NT2/D1 (cell line): Measurements from ENCODE around the gene STAB1.

ENCODE experiments used
- DNase-seq: peaks from one replicate; pipeline ENCODE4 v3.0.0-alpha.2; 2011; ENCODE audit warnings: low read depth, low spot score
- H3K27me3 ChIP-seq: 2 replicates; pipeline ENCODE4 v1.6.0; 2011; ENCODE audit warnings: mild to moderate bottlenecking; ENCODE audit not compliant: insufficient read length, insufficient read depth
- H3K36me3 ChIP-seq: 2 replicates; pipeline ENCODE4 v1.6.1; 2011; ENCODE audit warnings: mild to moderate bottlenecking, low read length, mixed read lengths; ENCODE audit not compliant: insufficient read depth, insufficient read length
- H3K4me1 ChIP-seq: 2 replicates; pipeline ENCODE4 v1.5.1; 2011; ENCODE audit not compliant: insufficient read depth, insufficient read length
- H3K4me3 ChIP-seq: 2 replicates; pipeline ENCODE4 v1.5.1; 2011; ENCODE audit warnings: low read depth; ENCODE audit not compliant: insufficient read length
- H3K9ac ChIP-seq: 2 replicates; pipeline ENCODE4 v1.6.0; 2011; ENCODE audit warnings: low read depth; ENCODE audit not compliant: insufficient read length
- H3K9me3 ChIP-seq: 2 replicates; pipeline ENCODE4 v1.5.1; 2011; ENCODE audit warnings: mild to moderate bottlenecking, low read length; ENCODE audit not compliant: insufficient read depth
- SUZ12 ChIP-seq: IDR thresholded peaks from 2 replicates; pipeline ENCODE4 v1.6.1; 2011; ENCODE audit not compliant: insufficient read length, insufficient read depth; ENCODE audit errors: extremely low read depth
- YY1 ChIP-seq: IDR thresholded peaks from 2 replicates; pipeline ENCODE4 v1.6.1; 2011; ENCODE audit not compliant: insufficient read length, insufficient read depth
- ZNF274 ChIP-seq: IDR thresholded peaks from 2 replicates; pipeline ENCODE4 v1.6.1; 2011; ENCODE audit warnings: mild to moderate bottlenecking, low read depth, low read length

STAB1 gene

DNA sequence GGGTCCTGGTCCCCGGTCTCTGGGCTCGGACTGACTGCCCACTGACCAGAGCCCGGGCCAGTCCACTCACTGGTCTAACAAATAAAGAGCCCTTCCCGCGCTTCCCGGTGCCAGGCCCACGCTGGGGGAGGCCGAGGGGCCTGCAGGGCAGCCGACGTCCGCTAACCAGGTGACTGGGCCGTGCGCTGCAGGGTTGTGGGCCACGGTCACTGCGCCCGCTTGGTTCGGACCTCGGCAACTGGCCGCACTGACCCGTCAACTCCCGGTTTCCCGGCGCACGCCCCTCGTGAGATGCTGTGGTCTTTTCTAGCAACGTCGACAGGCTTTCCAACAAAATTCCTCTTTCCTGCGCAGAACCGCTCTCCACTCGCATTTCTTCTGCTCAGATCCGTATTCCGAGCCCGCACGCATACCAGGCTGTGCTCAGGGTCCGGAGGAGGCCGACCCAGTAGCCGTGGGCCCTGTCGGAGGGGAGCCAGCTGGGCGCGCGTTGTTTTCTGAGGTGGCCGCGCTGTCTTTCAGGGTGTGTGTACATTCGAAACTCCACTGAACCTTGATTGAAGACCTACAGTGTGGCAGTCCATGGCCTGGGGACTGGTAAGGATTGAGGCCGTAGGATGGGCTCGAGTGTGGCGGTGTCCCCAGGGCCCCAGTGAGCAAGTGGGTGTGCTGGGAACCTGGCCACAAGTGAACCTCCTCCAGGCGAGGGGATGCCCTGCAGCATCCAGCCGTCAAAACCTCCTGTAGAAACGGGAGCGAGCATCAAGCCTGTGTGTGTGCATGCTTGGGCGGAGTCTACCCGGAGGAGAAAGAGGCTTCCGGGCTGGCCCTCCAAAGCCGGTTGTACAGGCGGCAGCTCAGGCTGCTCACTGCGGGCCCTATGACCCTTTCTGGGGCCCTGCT lies 39.4 kb downstream of the STAB1 start:
- Histone ChIP-seq H3K4me1 (peaks cover 17% of the 10 kb centered on the region), H3K9ac (peak overlapping the region; percentile 83), H3K36me3 (peaks cover 50% of the 10 kb centered on the region), H3K4me3 (peak overlapping the region; percentile 54), H3K27me3 (no peaks in the 10 kb centered on the region), H3K9me3 (no peaks in the 10 kb centered on the region)
- TF ChIP-seq ZNF274 (no peak), YY1 (no peak), SUZ12 (no peak)
- DNase-seq, result no peak

DNA sequence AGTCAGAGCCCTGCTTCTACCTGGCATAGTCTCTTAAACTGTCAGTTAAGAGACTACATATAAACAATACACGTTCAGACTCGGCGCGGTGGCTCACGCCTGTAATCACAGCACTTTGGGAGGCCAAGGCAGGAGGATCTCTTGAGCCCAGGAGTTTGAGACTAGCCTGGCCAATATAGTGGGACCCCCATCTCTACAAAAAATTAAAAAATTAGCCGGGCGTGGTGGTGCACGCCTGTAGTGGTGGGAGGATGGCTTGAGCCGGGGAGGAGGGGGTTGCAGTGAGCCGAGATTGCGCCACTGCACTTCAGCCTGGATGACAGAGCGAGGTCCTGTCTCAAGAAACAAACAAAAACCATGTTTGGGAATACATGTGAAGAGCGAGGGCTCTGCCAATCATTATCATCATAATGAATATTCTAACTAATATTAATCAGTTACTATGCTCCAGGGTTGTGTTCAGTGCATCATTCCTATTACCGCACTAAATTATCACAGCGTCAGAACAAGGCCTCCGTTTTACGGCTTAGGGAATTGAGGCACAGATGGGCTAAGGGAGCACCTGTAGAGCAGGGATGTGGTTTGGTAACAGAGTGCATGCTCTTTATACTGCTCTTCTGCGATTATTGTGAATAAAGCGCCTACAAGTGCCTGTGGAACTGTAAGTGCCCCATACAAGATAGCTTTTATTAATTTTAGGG lies 40.4 kb downstream of the STAB1 start:
- TF ChIP-seq ZNF274, result no peak
- Histone ChIP-seq H3K27me3 (no peaks in the 10 kb centered on the region), H3K9me3 (no peaks in the 10 kb centered on the region), H3K4me1 (peaks cover 17% of the 10 kb centered on the region), H3K9ac (no peak overlapping the region), H3K36me3 (peaks cover 45% of the 10 kb centered on the region), H3K4me3 (no peak overlapping the region)
- no peak for DNase-seq

DNA sequence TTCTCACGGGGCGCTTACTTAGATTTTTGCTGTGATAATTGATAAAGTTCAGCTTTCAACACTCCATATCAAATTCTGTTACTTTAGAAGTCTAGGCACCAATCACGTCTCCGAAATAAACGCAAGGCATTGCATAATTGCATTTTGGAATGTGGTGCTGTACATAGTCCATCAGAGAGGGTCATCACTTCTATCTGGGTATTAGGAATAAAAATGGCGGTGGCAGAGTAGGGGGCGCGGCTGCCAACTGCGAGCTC lies 40.9 kb downstream of the STAB1 start:
- TF ChIP-seq YY1, result peak; percentile 42
- TF ChIP-seq SUZ12, result no peak
- no peak for TF ChIP-seq ZNF274
- Histone ChIP-seq H3K4me3 (no peak overlapping the region), H3K9me3 (no peaks in the 10 kb centered on the region), H3K9ac (no peak overlapping the region), H3K36me3 (peaks cover 43% of the 10 kb centered on the region), H3K4me1 (peaks cover 17% of the 10 kb centered on the region), H3K27me3 (no peaks in the 10 kb centered on the region)
- DNase-seq, result no peak

DNA sequence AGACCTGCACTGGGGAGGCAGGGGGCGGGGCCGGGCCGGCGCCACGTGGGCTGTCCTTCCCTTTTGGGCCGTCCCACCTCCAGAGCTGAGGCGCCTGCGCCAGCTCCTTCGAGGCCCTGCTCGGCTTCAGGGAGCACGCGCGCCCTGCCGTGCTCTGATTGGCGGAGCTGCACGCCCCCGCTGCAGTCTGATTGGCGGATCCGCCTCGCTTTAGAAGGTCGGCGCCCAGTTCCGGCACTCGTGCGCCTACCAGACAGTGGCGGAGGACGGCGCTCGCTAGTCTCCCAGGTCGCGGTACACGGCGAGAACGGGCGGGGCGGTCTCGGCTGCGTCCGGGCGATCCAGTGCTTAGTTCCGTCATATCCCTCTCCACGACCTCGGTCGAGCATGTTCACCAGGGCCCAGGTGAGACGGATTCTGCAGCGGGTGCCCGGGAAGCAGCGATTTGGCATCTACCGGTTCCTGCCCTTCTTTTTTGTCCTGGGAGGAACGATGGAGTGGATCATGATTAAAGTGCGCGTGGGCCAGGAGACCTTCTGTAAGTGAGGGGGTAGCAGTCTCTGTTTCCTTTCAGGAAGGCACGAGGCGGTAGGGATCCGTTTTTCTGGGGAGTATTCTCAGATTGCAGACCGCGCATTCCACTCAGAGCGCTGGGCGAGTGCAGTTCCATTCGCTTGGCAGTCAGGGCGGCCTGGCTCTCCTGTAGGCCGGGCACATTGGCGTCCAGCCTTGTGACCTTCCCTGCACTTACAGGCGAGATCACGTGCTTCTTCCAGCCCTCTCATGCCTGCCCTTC lies 41.4 kb downstream of the STAB1 start, which contains the start of gene UQCC5:
TSS of gene UQCC5 (plus strand) at position 237 of the 796 bp plus-strand sequence. CDS start at position 388, 151 bp downstream.
- H3K4me1 ChIP-seq, result peaks cover 16% of the 10 kb centered on the region

DNA sequence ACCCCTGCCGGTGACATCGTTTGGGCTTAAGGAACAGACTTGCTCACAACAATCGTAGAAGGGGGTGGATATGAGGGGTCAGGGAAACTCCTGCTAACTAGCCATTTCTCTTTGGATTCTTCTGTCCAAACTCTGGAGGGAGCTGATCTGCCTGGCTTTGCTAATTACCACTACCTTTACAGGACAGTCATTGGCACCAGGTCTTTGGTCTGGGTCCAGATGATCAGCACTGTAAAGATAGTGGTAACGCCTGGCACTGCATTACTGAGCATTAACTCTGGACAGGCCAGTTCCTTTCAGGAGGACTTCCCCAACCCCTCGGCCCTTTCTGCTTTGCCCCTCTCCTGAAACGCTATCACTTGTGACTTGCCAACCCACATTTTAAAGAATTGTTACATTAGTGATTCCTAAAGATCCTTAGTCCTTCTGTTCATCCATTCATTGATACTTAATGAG lies 42.1 kb downstream of the STAB1 start:
- H3K4me1 ChIP-seq, result peaks cover 10% of the 10 kb centered on the region
- H3K9ac ChIP-seq, result peak overlapping the region; percentile 99
- H3K9me3 ChIP-seq, result no peaks in the 10 kb centered on the region
- no peaks in the 10 kb centered on the region for H3K27me3 ChIP-seq
- peaks cover 42% of the 10 kb centered on the region for H3K36me3 ChIP-seq
- DNase-seq, result no peak
- peak overlapping the region; percentile 97 for H3K4me3 ChIP-seq
- no peak for TF ChIP-seq YY1
- no peak for TF ChIP-seq ZNF274
- no peak for TF ChIP-seq SUZ12

More for the DNA sequence above, 41.4 kb downstream of the STAB1 start, which contains the start of gene UQCC5:
- peak; percentile 98 for DNase-seq
- H3K9ac ChIP-seq, result peak within 1 kb of the TSS; percentile 99
- peaks cover 43% of the 10 kb centered on the region for H3K36me3 ChIP-seq
- H3K9me3 ChIP-seq, result no peaks in the 10 kb centered on the region
- no peak for TF ChIP-seq YY1
- H3K4me3 ChIP-seq, result peak within 1 kb of the TSS; percentile 97
- H3K27me3 ChIP-seq, result no peaks in the 10 kb centered on the region

DNA sequence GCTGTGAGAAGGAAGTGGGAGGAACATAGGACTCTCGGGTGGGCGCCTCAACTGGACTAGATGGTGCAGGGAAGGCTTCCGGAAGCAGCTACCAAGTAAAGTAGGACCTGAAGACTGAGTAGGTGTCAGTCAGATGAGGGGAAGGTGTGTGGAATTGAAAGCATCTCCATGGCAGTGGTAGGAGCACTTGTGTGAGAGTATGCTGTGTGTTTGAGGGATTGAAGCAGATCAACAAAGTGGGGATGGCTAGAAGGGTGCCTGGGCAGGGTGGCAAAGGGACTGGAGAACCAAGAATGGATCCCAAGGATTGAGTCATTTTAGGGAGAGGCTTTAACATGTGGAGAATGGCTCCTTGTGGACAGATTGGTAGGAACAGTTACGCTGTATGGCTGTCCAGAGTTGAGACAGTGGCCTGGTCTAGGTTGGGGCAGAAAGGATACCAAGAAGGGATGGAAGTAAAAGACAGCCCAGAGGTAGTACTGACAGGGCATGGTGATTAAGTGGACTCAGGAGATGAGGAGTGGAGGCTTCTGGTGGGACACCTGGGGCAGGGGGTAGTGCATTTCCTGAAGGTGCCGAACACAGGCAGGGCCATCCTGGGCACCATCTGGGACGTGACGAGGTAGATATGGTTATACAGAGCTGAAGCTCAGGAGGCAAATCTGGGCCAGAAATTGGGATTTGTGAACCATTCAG lies 42.7 kb downstream of the STAB1 start:
- Histone ChIP-seq H3K36me3 (peaks cover 38% of the 10 kb centered on the region), H3K9ac (peak overlapping the region; percentile 99), H3K9me3 (no peaks in the 10 kb centered on the region), H3K4me3 (peak overlapping the region; percentile 97), H3K4me1 (peaks cover 5% of the 10 kb centered on the region), H3K27me3 (no peaks in the 10 kb centered on the region)
- no peak for DNase-seq
- TF ChIP-seq SUZ12 (no peak), YY1 (no peak)
